OCI-LY3 (cell line): ENCODE measurements around the gene SLC17A3.

Experiments used
- CTCF ChIP-seq: fragments of 200-600, 300-600 bp; sonication (generic); IDR thresholded peaks from 2 replicates; pipeline ENCODE4 v1.5.1; 2014; ENCODE audit warnings: antibody characterized with exemption, low read length, low read depth
- EZH2phosphoT487 ChIP-seq: fragments of 200-600 bp; shearing (Covaris generic); IDR thresholded peaks from 2 replicates; pipeline ENCODE4 v1.6.1; 2018; ENCODE audit warnings: antibody characterized with exemption, mixed run types, low read depth

GRCh38 chr6:25863360-25863759 is 10.7 kb downstream of the SLC17A3 start:
- TF ChIP-seq CTCF, result no peak
- TF ChIP-seq EZH2phosphoT487, result no peak
